Gastrocnemius medialis (tissue), 4 donors: ENCODE data around the gene DGKH.
"Not testable (repeated sequence)": the region's sequence is repeated elsewhere in the genome, so short reads cannot be mapped to it uniquely, and the experiment has no call there.

ENCODE experiments used
- POLR2A ChIP-seq, 2 donors: fragments of 450-650 bp; IDR thresholded peaks; one replicate each; pipeline ENCODE4 v1.6.1; 2017; ENCODE audit warnings: antibody characterized with exemption in 2 of 2, mild to moderate bottlenecking in 2 of 2, moderate library complexity in 2 of 2
- TF ChIP-seq, protein P1 (sequence below), 5 experiments: fragments of 450-650 bp in 3 of 5; fragments of 200-600 bp in 2 of 5; sonication (generic) in 2 of 5; IDR thresholded peaks in 4 of 5; conservative IDR thresholded peaks in 1 of 5; 1 replicate in 4 of 5; 2 replicates in 1 of 5; pipeline ENCODE4 v1.5.1; 2016 to 2019; ENCODE audit warnings: antibody characterized with exemption in 5 of 5, mild to moderate bottlenecking in 3 of 5, moderate library complexity in 3 of 5

DNA sequence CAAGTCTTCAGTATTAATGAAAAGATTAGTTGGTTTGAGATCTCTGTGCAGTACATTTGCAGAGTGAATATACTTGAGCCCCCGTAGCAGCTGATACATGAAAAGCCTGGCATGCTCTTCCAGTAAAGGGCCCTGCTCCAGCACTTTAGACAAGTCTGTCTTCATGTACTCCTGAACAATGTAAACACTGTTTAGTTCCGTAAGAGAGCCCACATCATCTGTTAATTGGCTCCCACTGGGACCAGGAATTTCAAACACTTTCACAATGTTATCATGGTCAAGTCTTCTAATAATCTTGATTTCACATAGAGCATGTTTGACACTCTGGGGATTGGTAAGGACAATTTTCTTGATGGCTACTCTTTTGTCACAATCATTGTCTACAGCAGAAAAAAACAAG is 22.2 kb downstream of the DGKH start:
- not testable (repeated sequence) for TF ChIP-seq POLR2A (IDR thresholded peaks at IDR 0.05)
- TF ChIP-seq, protein P1, sequence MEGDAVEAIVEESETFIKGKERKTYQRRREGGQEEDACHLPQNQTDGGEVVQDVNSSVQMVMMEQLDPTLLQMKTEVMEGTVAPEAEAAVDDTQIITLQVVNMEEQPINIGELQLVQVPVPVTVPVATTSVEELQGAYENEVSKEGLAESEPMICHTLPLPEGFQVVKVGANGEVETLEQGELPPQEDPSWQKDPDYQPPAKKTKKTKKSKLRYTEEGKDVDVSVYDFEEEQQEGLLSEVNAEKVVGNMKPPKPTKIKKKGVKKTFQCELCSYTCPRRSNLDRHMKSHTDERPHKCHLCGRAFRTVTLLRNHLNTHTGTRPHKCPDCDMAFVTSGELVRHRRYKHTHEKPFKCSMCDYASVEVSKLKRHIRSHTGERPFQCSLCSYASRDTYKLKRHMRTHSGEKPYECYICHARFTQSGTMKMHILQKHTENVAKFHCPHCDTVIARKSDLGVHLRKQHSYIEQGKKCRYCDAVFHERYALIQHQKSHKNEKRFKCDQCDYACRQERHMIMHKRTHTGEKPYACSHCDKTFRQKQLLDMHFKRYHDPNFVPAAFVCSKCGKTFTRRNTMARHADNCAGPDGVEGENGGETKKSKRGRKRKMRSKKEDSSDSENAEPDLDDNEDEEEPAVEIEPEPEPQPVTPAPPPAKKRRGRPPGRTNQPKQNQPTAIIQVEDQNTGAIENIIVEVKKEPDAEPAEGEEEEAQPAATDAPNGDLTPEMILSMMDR (IDR thresholded peaks at IDR 0.05 in 4 of 5, conservative IDR thresholded peaks at IDR 0.05 in 1 of 5) = not testable (repeated sequence)
